Adipose tissue (tissue), 3 donors: ENCODE measurements around the gene DOCK4. TPM values are rescaled to one million over a fixed set of nuclear protein-coding genes. Genes with fewer than 3 reads are reported as not detected.

ENCODE experiments used
- H3K27ac ChIP-seq: one replicate; pipeline ENCODE4 v1.5.1; 2013; ENCODE audit warnings: low read depth, low read length
- WGBS, 3 donors: extraction: QIAGEN DNeasy Blood & Tissue Kit; methylation state at CpG; one replicate each; pipeline ENCODE4 v1.1.7; 2013; 5-methylcytosine and 5-hydroxymethylcytosine counted together
- polyA plus RNA-seq, 3 donors: library from polyadenylated mRNA; stranded (reverse); fragments of 200-250 nt; gene quantifications; one replicate each; pipeline ENCODE4 v1.2.3, GENCODE V29; 2013
- donor health status: healthy with polysubstance abuse.
- donor health status: Bipolar disorder and iron deficiency.
- donor health status: healthy.

Gene DOCK4
- polyA plus RNA-seq, 3 donors, result 3.0 to 9.7 (median 7.6) TPM

DNA sequence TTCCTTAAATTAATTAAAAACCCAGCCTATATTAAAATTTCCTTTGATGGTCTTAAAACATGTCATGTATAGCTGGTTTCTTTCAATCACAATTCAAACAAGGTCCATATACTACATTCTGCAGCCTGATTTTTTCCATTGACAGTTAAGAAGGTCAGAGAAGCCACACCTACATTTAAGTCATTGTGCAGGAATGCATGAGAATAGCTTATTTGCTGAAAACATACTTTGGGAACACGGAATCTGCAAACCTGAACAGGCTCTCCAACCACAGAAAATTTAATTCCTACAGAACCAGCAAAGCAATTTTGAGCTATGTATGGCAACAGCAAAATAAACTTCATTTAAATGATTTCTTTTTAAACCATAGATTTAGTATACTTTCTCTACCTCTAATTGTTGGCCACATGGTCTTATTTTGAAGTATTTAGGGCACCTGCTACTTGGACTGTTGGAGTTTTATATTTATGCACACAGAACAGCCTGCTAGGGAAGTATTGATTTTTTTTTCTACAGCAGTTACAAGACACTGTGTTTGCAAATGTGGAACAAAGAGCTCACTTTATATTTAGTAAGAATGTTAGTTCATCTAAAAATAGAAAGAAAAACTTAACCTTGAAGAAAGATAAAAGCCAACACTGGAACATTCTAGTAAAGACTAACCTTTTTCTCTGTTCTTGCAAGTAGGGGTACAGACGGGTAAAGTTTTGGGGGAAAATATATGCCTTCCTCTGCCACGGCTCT, 403.0 kb downstream of the DOCK4 start:
- 19 to 92% (median 84%) methylated on average over 3 of the region's 3 CpGs for WGBS, 3 donors
- H3K27ac ChIP-seq, result no peak overlapping the region

DNA sequence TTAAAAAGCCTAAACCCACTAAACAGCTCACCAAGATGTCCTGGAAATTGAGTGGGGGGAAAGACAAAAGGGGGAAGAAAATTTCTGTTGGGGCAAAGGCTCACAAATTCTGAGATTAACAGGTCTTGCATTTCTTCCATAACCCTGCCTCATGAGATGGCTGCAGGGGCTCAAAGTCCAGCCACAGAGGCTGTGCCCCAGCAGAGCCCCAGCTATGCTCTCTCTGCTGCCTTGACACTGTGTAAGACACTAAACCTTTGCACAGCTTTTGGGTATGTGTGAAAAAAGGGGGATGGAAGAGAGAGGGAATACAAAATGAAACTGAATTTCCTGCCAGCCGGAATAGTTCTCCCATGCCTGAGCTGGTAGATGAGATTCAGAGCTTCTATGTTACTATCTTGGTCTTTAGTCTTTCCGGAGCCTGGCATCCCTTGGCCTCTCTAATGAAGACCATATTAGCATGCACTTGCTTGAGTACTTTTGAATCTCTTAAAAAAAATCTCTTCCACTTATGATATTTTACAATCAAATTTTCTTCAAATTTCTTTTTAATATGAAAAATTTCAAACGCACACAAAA, 403.9 kb downstream of the DOCK4 start:
- no peak overlapping the region for H3K27ac ChIP-seq

DNA sequence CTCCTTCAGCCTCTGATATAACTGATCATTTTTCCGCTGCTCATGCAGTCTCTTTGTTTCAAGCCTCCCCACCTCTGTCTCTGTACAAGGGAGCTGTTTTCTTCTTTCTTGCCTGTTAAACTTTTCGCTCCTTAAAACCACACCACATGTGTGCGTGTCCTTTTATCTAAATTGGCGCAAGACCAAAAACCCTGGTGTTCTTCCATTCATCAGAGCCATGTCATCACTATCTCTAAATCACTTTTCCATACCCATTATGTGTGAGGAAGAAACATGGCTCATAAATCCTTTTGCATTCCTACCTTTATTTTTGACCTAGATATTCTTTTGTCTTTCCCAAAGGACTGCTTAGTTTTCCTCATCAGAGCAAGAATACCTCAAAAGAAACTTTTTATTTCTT, 404.9 kb downstream of the DOCK4 start:
- 82 to 96% (median 91%) methylated on average over 4 of the region's 4 CpGs for WGBS, 3 donors
- no peak overlapping the region for H3K27ac ChIP-seq

More for the DNA sequence above, 403.9 kb downstream of the DOCK4 start:
- WGBS, 3 donors, result 64 to 96% (median 96%) methylated on average over 3 of the region's 3 CpGs

DNA sequence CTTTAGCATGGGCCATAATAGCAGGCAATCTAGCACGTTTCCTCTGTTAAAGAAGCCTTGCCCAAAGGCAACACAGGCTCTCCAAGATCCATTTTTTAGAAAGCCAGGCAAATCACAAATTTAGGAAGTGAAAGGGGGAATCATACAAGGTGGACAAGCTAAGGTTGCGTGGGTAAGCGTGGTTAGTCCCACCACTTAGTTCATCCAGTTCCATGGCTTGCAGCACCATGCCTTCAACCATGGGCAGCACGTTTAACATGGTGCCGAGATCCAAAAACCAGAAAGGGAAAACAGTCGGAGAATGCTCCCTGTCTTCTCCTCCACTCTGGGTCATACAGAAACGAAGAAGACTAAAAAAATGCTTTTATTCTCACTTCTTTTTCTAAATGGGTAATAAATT, 409.5 kb downstream of the DOCK4 start:
- WGBS, 3 donors, result 85 to 87% (median 86%) methylated on average over 7 of the region's 7 CpGs
- H3K27ac ChIP-seq, result no peak overlapping the region

DNA sequence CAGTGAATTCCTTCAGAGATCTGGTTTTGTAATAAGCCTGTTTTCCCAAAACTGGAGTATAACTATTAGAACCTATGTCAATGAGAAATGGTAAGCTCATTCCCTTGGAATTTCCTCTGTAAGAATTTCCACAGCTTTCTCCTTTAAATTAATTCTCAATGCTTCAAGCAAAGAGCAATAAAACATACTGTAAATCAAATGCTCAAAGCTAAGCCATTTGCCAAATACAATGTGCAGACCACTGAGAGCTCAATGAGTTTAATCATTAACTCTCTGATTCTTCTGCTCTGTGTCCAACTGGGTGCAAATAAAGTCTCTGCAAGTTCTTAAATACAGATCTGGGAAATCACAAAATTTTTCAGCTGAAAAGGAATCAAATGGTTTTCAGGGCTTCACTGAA, 416.3 kb downstream of the DOCK4 start:
- no peak overlapping the region for H3K27ac ChIP-seq

DNA sequence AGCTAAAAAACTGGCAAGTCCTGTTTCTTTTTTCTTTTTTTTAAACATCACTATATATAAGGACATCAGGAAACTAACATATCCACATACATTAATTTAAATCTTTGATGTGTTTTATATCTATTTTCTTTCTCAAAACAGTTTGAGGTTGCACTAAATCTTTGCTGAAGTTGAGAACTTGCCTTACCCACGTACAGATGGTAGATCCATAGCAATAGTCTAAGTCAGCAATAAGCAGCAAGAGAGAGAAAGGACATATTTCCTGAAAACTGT, 417.2 kb downstream of the DOCK4 start:
- H3K27ac ChIP-seq, result no peak overlapping the region
- WGBS, 3 donors, result 74 to 93% (median 92%) methylated on average over 1 of the region's 1 CpG

DNA sequence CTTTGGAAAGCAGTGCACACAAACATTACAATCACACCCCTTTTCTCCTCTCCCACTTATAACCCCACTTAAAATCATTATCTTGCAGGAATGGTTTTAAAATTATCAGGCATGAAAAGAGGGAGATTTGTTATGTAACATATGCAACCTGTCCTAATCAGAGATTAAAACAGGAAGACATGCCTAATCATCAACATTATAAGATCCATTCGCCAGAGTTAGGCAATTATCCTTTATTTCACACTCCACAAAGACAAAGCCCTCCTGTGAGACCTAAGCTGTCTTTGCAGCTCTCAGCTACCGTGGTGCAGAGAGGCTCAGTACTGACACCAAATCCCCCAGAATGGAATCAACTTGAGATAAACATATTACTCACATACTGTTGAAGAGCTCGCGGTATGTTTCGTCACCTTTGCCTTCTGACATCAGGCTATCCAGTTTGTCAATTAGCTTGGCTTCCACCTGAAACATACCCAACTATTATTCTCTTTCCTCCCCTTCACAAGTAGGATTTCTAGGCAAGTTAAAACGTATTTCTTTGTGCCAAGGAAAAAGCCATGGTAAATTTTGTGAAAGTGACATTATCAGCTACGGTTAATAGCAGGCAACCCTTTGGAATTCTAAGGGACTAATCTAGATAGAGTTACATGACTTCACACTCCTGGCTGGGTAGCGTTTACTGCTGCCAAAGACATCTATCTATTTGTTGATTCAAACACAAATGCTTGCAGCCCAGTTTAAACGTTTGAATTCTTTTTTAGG, 417.7 kb downstream of the DOCK4 start:
- 46 to 59% (median 56%) methylated on average over 9 of the region's 9 CpGs for WGBS, 3 donors
- no peak overlapping the region for H3K27ac ChIP-seq

DNA sequence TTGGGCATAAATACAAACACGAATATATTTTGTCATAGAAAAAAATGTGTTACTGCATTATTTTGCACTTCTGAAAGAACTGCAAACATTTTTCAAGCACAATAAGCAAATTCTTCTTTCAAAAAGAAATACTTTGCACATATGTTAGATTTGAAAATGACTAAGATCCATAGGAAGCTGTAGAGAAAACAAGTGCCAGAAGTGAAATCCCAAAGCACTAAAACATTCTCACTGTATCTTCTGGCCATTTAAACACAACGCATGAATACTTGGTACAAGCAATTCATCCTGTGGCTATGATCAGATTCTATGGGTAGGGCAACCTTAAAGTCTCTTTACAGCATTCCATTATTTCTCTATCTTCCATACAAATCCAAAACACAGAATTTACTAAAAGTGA, 418.5 kb downstream of the DOCK4 start:
- H3K27ac ChIP-seq, result no peak overlapping the region
- WGBS, 3 donors, result 87 to 93% (median 87%) methylated on average over 2 of the region's 2 CpGs

DNA sequence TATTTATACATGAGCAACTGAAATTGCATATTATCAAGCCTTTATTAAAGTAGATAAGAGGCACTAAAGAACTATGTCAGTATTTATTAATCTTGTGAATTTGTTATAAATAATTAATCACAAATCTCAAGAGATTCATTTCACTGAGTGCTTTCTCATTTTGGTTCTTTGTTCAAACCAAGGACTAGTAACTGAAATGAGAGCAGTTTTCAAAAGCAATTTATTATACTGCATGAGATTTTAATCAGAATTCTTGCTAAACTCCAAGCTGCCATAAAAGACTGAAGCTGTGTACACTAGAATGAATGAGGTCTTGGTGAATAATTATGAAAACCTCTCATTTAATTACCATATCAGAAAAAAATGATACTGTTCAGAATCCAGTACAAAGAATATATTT, 419.1 kb downstream of the DOCK4 start:
- no peak overlapping the region for H3K27ac ChIP-seq

DNA sequence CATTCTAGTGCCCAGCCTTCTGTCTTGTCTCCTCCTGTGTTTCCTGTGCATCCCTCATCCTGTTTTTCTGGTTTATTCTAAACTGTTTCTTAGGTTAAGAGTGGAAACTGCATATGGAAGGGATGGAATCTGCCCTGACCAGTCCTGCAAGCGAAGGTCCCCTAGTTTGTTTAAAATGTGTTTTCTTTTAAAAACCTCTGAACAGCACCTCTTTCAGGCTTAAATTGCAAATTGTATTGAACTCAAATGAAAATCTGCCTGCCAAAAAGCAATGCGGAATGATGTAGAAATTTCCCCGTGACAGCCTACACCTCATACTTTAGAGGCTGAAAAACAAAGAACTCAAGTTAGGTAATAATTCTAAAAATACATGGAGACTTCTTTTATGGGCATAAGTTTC, 421.1 kb downstream of the DOCK4 start:
- WGBS, 3 donors, result 67 to 99% (median 95%) methylated on average over 3 of the region's 3 CpGs
- H3K27ac ChIP-seq, result no peak overlapping the region

DNA sequence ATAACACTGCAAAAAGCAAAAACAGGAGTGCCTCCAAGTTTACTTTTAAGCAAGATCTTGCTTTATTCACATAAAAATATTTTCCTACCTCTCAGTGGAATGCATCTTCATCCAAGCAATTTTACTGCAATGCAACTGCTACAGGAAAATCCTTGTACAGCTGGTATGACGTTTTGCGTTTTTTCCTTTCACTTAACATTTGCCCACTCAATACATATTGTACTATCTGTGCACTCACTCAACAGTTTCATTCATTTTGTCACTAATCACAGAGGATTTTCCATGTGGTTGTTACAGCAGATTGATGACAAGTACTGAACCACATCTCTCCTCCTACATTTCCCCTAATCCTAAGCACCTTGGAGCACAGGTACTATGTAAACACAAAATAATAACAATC, 421.9 kb downstream of the DOCK4 start:
- H3K27ac ChIP-seq, result no peak overlapping the region
- 61 to 93% (median 84%) methylated on average over 2 of the region's 2 CpGs for WGBS, 3 donors

DNA sequence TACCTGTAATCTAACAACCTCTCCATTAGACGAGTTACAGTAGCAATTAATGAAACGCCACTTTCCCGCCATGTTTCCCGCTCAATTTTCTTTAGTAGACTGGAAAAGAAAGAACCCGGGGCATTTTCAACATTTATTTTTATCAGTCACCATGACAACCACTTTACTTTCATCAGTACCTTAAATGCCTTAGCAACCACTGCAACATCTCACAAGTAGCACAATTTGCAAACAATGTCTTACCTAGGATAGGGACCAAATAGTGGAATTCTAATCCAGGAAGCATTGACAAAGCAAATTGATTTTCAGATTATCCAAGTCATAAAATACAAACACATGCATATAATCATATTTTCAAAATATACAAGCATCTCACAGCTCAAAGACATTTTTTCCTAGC, 422.3 kb downstream of the DOCK4 start:
- no peak overlapping the region for H3K27ac ChIP-seq
- 91 to 94% (median 93%) methylated on average over 5 of the region's 5 CpGs for WGBS, 3 donors

DNA sequence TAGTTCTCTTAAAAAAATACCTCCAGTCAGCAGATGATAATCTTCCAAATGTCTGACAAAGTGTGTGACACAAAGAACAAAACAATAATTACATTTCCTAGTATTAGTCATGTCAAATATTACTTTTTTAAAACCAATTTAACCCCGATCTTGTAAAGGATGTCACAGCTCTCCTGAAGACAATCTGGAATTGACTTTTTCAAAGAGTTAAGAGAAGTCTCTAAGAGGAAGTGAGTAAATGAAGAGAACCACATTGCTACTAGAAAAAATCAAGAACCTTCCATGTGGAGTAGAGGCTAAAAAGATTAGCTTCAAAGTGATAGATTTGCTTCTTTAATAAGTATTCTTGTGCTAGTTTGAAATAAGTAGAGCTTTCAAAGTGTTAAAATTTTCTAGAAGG, 425.7 kb downstream of the DOCK4 start:
- WGBS, 3 donors, result 77 to 85% (median 83%) methylated on average over 1 of the region's 1 CpG
- no peak overlapping the region for H3K27ac ChIP-seq

DNA sequence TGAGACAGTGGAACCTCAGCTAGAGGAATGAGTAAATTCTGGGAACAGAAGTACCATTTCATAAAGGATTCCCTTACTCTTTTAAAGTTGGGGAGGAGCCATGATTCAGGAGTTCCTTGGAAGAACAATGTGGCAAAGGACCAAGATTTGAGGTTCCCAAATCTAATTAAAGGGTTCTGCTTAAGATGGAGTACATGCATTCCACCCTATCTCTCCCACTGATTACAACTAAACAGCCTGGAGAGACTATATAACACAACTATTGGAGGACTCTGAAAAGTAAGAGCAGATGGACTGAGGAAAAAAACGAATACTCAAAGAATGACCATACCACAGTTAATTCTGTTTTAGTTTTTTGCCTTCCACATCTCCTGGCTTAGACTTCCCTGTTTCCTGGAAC, 431.0 kb downstream of the DOCK4 start:
- no peak overlapping the region for H3K27ac ChIP-seq
- whole genome bisulfite sequencing, 3 donors, result 63 to 74% (median 67%) methylated on average over 1 of the region's 1 CpG

DNA sequence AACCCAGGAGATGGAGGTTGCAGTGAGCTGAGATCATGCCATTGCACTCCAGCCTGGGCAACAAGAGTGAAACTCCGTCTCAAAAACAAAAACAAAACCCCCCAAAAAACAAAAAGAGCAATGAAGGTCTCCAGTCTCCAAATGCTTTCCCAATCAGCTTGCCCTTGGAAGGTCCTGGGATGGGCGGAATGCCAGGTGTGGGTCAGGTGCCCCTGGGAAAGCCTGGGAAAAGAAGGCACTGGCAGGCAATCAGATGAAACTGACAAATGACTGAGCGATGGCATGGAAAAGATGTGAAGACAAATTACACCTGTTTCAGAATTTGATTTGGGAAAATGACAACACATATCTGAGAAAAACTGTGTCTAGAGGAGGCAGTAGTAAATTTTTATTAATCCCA, 433.5 kb downstream of the DOCK4 start:
- 89 to 96% (median 93%) methylated on average over 3 of the region's 3 CpGs for WGBS, 3 donors
- H3K27ac ChIP-seq, result no peak overlapping the region

DNA sequence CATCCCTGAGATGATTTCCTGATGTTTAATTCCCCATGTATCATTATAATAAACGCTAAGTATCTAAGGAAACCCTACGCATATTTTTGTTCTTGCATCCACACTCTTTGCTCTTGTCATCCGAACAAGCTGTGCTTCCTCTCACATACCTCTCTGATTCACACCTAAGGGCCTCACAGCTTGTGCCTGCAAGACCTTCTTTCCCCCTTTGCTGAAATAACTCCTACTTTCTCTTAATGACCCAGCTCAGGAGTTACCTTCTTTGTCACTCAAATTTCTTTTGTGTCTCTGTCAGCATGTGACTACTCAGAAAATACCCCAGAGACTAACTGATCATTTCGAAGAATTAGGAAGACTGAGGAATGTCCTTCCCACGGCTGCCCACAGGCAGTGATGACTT, 434.6 kb downstream of the DOCK4 start:
- WGBS, 3 donors, result 91 to 93% (median 92%) methylated on average over 5 of the region's 5 CpGs

DNA sequence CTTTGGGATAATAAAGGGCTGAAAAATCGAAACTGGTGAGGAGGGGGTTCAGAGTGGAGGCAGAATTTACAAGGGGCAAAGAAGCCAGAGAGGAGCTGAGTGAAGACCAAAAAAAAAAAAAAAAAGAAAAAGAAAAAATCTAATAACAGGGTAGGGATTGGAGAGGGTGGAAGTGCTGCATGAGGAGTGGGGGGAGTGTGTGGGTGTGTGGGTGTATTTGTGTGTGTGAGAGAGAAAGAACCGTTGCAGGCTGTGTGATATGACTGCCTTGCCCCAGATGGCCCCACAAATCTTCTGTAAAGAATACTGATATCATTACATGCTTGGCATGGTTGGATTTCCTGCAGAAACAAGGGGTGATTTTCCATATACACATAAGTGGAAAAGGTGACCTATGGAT, 436.1 kb downstream of the DOCK4 start:
- H3K27ac ChIP-seq, result no peak overlapping the region
- 55 to 74% (median 71%) methylated on average over 2 of the region's 2 CpGs for WGBS, 3 donors

More for the DNA sequence above, 434.6 kb downstream of the DOCK4 start:
- H3K27ac ChIP-seq, result no peak overlapping the region

DNA sequence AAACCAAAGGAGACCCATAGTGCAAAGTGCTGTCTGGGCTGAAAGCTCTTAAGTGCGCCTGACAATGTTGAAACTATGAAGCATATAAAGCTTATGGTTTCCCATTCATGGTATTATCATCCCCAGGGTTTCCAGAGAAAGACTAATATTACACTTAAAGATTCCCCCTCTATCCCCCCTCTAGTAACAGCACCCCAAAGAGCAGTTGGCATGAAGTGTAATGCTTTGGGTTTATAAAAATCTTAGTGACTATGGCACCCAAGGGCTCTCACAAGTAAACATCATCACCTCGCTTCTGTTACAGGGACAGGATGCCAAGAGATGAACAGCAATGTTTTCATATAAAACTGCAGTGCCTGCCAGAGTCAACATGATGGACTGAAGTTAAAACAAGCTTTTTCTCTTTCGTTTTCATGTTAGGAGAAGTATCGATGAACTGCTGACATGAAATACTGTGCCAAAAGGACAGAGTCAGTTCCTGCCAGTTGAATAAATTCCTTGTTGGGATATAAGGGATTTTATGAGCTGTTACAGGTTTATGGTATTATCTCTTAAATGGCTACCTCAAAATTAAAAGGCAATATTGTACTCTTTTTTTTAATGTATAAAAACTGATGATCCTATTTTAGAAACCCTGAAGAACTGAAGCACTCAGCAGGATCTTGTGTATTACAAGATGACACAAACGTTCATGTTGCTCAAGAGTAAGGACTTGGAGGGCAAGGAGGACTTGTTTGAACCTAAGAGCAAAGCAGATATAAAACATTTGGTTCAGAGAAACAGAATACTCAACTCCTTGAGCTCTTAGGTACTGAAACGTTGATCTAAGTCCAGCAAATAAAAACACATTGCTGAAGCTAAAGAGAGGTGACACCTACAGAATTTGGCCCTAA, 440.2 kb downstream of the DOCK4 start:
- WGBS, 3 donors, result 55 to 70% (median 67%) methylated on average over 6 of the region's 6 CpGs
- H3K27ac ChIP-seq, result no peak overlapping the region

DNA sequence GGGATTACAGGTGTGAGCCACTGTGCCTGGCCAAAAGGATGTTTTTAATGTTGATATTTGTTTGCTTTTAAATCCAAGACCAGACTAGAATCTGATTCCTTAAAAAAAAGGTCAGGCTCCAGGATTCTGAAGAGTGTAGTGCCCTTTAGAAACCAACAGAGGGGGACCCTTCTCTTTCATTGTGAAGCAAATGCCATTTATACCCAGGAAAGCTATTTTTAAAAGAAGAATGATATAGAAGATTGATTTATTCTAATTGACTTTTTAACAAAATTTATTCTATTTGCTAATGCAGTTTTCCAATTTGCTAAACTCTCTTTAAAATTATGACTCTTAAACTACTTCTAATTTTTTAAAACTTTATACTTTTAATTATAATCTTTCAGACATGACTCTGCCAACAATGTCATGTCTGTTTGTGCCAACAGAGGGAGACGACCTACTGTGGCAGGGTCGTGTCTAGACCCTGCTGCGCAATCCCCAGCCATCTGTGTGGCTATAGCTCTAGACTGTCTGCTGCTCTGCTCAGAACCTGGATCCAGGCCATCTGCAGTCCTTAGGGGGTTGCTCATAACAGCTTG, 442.9 kb downstream of the DOCK4 start:
- 14 to 34% (median 29%) methylated on average over 3 of the region's 3 CpGs for WGBS, 3 donors
- no peak overlapping the region for H3K27ac ChIP-seq
